Bronchial epithelial cell (primary cell): ENCODE measurements around the gene SEC14L5. TPM values are rescaled to one million over a fixed set of nuclear protein-coding genes. Genes with fewer than 3 reads are reported as not detected.

ENCODE experiments used
- DNase-seq: peaks from one replicate; pipeline ENCODE4 v3.0.0-alpha.2; 2010; ENCODE audit warnings: low read depth
- FAIRE-seq: peaks from 2 replicates; lab custom pipeline; 2011; peaks lifted over from hg19 to GRCh38; lab: Jason Lieb, UNC
- H3K27me3 ChIP-seq: 2 replicates; pipeline ENCODE4 v1.5.1; 2011; ENCODE audit warnings: low read length; ENCODE audit not compliant: control insufficient read depth, insufficient read depth
- H3K36me3 ChIP-seq: 2 replicates; pipeline ENCODE4 v1.5.1; 2011; ENCODE audit warnings: low read length; ENCODE audit not compliant: control insufficient read depth, insufficient read depth
- H3K4me3 ChIP-seq: 2 replicates; pipeline ENCODE4 v1.5.1; 2011; ENCODE audit warnings: mild to moderate bottlenecking, low read depth, low read length, control low read depth
- total RNA-seq: library from RNA; depleted of rRNA; stranded (reverse); fragments of >200 nt; gene quantifications from 2 replicates; pipeline ENCODE4 v1.2.1, GENCODE V29; 2014
- TF ChIP-seq, protein P1 (sequence below): IDR thresholded peaks from 2 replicates; pipeline ENCODE4 v1.5.1; 2011; ENCODE audit warnings: mild to moderate bottlenecking, moderate library complexity, low read length, control low read depth, inconsistent platforms; ENCODE audit not compliant: insufficient read depth, severe bottlenecking

The SEC14L5 gene
- total RNA-seq, 1 donor from 2014 or later, result under 0.01 TPM

DNA sequence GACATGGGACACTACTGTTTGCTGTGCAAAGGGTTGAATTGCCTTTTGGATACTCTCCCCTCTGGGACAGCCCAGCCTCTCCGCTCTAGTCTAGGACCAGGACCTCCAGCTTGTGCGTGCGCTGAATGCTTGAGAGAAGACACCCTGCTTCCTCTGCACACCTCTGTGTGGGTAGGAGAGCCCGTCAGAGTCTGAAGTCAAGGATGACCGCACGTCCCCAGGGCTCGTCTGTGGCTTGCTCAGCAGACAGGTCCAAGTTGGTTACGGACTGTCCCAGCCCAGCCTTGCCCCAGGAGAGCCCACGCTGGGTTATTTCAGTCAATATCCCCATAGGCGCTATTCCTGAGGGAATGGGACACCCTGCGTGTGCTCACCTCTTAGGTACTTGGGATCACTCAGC, 103.9 kb downstream of the SEC14L5 start:
- no peak overlapping the region for H3K4me3 ChIP-seq
- H3K27me3 ChIP-seq, result peaks cover 9% of the 10 kb centered on the region
- H3K36me3 ChIP-seq, result no peaks in the 10 kb centered on the region
- TF ChIP-seq, protein P1, sequence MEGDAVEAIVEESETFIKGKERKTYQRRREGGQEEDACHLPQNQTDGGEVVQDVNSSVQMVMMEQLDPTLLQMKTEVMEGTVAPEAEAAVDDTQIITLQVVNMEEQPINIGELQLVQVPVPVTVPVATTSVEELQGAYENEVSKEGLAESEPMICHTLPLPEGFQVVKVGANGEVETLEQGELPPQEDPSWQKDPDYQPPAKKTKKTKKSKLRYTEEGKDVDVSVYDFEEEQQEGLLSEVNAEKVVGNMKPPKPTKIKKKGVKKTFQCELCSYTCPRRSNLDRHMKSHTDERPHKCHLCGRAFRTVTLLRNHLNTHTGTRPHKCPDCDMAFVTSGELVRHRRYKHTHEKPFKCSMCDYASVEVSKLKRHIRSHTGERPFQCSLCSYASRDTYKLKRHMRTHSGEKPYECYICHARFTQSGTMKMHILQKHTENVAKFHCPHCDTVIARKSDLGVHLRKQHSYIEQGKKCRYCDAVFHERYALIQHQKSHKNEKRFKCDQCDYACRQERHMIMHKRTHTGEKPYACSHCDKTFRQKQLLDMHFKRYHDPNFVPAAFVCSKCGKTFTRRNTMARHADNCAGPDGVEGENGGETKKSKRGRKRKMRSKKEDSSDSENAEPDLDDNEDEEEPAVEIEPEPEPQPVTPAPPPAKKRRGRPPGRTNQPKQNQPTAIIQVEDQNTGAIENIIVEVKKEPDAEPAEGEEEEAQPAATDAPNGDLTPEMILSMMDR, result no peak
- DNase-seq, result no peak
- no peak for FAIRE-seq

DNA sequence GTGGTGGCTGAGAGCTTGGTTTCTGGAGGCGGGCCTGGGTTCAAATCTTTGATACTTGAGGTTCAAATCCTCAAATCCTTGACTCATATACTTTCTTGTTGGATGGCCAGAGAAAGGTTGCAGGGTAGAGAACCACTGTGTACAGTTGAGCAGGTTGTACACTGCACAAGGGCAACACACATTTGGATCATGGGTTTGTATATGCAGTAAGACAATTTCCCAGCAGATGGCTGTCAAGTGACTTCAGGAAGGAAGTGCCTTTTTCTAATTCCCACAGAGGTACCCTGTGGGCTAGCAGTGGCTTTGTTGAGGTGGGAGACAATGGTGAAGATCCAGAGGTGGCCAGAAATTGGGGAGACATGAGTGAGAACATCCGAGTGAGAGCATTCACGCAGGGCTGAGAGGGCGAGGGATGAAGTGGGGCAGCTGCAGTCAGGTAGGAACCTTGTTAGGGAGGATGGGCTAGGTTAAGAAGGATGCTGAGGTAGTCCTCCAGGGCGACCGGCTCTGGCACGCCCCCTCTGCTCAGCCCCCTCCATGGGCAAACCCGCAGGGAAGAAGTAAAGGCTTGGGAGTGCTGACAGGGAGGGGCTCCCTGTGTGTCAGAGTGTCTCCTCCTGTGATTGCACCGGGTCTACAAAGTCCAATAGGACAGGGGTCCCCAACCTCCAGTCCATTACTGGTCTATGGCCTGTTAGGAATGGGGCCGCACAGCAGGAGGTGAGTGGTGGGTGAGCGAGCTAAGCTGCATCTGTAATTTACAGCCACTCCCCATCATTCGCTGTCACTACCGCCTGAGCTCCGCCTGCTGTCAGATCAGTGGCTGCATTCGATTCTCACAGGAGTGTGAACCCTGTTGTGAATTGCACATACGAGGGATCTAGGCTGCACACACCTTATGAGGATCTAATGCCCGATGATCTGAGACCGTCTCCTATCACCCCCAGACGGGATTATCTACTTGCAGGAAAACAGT, 104.9 kb downstream of the SEC14L5 start:
- Histone ChIP-seq H3K4me3 (no peak overlapping the region), H3K27me3 (peaks cover 9% of the 10 kb centered on the region), H3K36me3 (no peaks in the 10 kb centered on the region)
- FAIRE-seq, result no peak
- DNase-seq, result no peak
- TF ChIP-seq, protein P1, result no peak

DNA sequence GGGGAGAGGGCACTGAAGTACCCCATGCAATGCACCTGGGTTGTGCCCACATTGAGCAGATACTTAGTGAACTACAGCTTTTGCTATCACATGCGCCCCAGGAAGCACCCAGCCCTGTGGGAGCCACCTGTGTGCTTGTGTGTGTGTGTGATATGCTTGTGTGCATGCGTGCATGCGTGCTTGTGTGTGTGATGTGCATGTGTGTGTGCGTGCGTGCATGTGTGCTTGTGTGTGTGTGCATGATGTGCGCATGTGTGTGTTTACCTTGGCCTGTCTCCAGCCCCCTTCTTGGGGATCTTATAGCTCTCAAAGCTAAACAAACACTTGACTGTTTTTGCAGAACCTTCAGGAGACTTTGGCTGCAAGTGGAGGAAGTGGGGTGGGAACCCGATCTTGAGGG, 106.8 kb downstream of the SEC14L5 start:
- DNase-seq, result peak; percentile 10
- TF ChIP-seq, protein P1, result no peak
- Histone ChIP-seq H3K27me3 (peaks cover 9% of the 10 kb centered on the region), H3K36me3 (no peaks in the 10 kb centered on the region), H3K4me3 (no peak overlapping the region)
- FAIRE-seq, result peak; percentile 68

DNA sequence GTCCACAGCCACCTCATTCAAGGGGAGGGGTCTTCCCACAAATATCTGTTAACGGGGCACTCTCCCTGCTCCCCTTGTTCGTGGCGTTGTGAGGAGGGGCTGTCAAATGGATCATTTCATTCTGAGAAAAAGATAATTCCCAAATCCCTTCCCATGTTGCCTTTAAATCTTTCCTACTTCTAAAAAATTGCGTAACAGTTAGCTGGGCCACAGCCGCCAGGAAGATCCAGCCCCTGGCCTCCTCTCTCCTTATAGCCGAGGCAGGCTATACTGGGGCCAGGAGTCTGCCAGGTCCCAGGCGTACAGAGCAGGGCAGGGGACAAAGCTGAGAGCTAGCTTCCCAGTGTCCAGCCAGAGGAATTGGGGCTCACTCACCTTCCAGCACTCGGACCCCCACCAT, 107.2 kb downstream of the SEC14L5 start:
- TF ChIP-seq, protein P1, result no peak
- Histone ChIP-seq H3K4me3 (no peak overlapping the region), H3K27me3 (peaks cover 9% of the 10 kb centered on the region), H3K36me3 (no peaks in the 10 kb centered on the region)
- no peak for FAIRE-seq
- DNase-seq, result no peak

DNA sequence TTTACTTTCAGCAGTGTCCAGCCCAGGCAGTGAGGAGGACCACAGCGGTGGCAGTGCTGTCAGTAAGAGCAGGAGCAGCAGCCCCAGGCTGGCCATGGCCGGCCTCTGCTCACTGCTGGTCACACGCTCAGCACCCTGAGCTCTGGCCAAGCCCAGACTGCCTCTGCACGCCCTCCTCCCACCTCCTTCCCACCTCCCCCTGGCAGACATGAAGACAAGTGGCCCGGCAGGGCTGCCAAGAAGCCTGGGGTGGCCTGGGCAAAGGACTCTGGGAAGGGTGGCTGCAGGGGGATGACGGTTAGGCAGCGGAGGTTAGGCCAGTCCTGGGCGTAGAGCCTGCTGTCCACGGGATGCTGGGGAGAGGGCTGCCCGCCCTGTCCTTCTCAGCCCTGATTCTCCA, 107.7 kb downstream of the SEC14L5 start, which contains the start of gene C16orf89:
Gene C16orf89 (minus strand): TSS at position 144 of the 400 bp plus-strand sequence. CDS start 48 bp downstream, at position 96.
- DNase-seq (no peak), FAIRE-seq (no peak)
- TF ChIP-seq, protein P1, result no peak
- Histone ChIP-seq H3K4me3 (no peak within 1 kb of the TSS), H3K36me3 (no peaks in the 10 kb centered on the region), H3K27me3 (peaks cover 9% of the 10 kb centered on the region)
